Keratinocyte (primary cell): ENCODE results near the gene PPM1H.

Experiments used
- CTCF ChIP-seq, 3 experiments: IDR thresholded peaks in 1 of 3; conservative IDR thresholded peaks in 1 of 3; optimal IDR thresholded peaks in 1 of 3; 2 replicates in 2 of 3; 3 replicates in 1 of 3; pipeline versions ENCODE3 to v1.5.1; 2011; ENCODE audit warnings: low read length in 3 of 3, mild to moderate bottlenecking in 3 of 3, moderate library complexity in 2 of 3, control low read depth in 1 of 3, inconsistent platforms in 1 of 3; ENCODE audit not compliant: insufficient read depth in 2 of 3; ENCODE audit errors: extremely low read depth in 1 of 3
- EZH2 ChIP-seq: IDR thresholded peaks from one replicate; pipeline ENCODE4 v1.6.1; 2012; ENCODE audit warnings: inconsistent platforms, mild to moderate bottlenecking, low read length, moderate library complexity

GRCh38 chr12:62943779-62944395 lies 8.9 kb upstream of the PPM1H start:
- no peak for TF ChIP-seq CTCF (optimal IDR thresholded peaks at IDR 0.05 in 1 of 3, IDR thresholded peaks at IDR 0.05 in 1 of 3, conservative IDR thresholded peaks at IDR 0.05 in 1 of 3; ENCODE audit: extremely low read depth in 1 of 3, insufficient read depth in 2 of 3, low read length in 3 of 3)
- no peak for TF ChIP-seq EZH2
